Glomerular visceral epithelial cell (primary cell): ENCODE data around the gene HERC6.
"Not testable (repeated sequence)": the region's sequence is repeated elsewhere in the genome, so short reads cannot be mapped to it uniquely, and the experiment has no call there.

Source experiments
- DNase-seq: peaks from one replicate; pipeline ENCODE4 v3.0.0-alpha.2; 2016; ENCODE audit errors: extremely low spot score

Gene HERC6

DNA sequence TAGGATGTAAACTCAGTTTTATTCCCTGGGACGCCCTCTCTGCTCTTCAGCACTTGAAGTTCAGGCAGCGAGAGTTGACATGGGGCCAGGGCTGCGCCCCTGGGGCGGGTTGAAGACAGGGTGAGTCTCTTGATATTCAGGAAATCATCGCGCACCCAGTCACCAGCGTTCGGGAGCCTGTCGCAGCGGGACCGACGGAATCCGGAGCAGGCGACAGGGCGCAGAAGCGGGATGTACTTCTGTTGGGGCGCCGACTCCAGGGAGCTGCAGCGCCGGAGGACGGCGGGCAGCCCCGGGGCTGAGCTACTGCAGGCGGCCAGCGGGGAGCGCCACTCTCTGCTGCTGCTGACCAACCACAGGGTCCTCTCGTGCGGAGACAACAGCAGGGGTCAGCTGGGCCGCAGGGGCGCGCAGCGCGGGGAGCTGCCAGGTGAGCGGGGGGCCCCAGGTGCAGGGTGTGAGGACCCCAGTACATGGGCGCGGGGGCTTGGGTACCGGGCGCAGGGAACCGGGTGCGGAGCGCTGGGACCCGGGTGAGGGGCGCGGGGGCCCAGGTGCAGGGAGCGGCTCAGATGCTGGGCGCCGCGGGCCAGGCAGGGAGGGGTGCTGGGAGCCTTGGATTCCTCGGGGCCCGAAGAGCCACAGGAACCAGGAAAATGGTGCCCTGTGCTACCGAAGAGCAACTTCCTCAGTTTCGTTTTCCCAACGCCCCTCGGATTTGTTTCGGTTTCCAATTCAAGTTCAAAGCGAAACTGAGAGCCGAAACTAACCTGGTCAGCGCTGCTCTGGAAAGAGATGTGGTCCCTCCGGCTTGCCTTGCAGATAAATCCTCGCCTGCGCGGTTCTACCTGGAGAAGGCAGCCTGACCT lies at the start of gene HERC6:
Gene HERC6 (plus strand): TSS at position 162 of the 869 bp plus-strand sequence. CDS start 70 bp downstream, at position 232.
- peak; percentile 93 for DNase-seq

DNA sequence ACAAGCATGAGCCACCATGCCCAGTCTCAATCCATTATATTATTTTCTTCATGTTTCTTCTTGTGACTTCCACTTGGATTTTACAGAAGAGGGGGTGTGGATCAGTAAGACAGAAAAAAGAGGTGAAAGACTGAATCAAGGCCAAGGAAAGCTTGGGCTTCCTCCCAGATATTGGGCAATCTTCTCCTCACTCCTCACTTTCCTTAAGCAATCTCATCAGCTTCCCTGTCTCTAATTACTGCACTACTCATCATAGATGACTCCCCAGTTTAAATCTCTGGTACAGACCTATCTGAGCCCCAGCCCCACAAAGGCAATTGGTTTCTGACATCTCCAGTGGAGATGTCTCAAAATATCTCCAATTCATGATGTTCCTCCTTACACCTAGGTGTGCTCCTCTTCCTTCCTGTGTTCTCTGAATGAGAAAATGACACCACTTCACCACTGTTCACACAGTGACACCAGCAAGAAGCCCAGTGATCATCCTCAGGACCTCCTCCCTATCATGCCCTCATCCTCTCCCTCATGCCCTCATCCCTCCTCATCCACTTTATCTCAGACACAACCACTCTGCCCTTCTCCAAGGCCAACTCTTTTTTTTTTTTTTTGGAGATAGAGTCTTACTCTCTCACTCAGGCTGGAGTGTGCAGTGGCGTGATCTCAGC lies 44.8 kb upstream of the HERC6 start:
- DNase-seq, result no peak

DNA sequence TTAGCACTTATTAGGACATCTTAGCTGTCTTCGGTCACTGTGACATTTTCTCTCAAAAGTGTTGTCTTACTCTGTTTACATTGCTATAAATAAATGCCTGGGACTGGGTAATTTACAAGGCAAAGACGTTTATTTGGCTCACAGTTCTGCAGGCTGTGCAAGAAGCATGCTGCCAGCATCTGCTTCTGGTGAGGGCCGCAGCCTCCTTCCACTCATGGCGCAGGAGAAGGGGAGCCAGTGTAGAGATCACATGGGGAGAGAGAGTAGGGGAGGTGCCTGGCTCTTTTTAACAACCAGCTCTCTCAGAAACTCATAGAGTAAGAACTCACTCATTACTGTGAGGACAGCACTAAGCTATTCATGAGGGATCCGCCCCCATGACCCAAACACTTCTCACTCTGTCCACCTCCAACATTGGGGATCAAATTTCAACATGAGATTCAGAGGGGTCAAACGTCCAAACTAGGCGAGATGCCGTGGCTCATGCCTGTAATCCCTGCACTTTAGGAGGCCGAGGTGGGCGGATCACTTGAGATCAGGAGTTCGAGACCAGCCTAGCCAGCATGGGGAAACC lies 43.5 kb upstream of the HERC6 start:
- DNase-seq, result no peak

DNA sequence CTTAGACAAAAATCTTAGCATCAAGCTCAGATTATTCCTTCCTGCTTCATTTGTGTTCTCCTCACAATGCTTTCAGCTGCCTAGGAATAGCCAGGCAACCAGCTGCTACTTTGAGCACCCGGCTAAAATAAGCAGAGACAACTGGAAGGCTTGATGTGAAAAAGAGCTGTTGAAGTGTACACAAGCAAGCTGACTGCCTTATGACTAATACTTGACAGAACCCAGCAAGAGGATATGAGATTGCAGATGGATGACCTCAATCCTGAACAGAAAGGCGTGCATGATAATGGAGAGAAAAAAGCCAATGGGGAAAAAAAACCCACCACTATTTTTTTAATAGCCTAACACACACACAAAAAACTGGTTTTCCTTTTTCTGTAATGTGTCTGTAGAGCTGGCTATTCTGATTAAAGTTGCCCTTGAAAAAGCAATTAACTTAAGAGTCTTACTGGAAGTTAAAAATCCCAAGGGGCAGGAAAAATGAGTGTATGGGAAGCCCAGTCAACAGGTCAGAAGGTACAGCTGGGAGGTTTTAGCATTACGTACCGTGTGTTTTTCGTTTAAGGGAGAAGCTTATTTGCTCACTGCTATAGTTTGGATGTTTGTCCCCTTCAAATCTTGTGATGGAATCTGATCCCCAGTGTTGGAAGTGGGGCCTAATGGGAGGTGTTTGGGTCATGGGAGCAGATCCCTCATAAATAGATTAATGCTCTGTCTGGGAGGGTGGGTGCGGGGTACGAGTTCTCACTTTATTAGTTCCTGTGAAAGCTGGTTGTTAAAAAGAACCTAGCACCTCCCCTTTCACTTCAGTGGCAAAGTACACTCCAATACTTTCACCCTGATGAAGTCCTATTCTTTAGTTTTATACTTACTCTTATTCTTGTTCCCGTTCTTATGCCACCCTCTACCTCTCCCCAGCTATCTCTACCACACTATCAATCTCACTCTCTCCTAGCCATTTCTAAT lies 37.1 kb upstream of the HERC6 start:
- DNase-seq, result peak; percentile 72

DNA sequence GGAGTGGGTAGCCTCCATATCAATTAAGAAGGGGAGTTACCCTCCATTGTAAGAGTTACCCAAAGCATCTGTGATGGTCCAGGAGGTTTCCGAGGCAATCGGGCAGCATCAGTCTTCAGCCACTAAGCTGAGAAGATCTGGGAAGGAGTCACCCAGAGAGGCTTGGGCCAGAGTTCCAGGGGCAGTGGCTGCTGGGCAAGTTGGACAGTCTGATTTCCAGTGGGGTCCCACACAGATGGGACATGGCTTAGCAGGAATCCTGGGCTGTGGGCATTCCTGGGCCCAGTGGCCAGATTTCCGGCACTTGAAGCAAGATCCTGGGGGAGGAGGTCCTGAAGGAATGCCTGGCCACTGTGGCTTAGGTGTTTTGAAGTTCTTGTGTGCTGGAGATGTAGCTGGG lies 31.8 kb upstream of the HERC6 start:
- DNase-seq, result not testable (repeated sequence)

DNA sequence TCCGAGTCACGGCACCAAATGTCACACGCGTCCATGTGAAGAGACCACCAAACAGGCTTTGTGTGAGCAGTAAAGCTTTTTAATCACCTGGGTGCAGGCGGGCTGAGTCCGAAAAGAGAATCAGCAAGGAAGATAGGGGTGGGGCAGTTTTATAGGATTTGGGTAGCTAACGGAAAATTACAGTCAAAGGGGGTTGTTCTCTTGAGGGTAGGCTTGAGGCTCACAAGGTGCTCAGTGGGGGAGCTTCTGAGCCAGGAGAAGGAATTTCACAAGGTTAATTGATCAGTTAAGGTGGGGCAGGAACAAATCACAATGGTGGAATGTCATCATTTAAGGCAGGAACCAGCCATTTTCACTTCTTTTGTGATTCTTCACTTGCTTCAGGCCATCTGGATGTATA lies 29.9 kb upstream of the HERC6 start:
- DNase-seq, result not testable (repeated sequence)

DNA sequence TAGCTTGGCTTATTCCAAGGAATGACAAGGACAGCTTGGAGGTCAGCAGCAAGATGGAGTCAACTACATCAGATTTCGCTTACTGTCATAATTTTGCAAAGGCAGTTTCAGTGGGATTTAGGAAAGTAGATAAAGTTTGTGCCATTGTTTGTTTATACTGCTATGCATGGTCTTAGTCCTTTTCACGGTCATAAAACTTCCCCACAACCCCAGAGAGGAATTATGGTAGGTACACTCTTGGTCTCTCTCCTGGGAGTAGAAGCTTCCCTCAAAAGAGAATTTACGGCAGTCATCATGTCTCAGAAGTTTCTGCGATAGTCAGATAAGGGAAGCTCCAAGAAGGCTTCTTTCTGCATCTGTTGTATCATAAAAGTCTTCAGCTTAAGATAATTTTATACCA lies 27.9 kb upstream of the HERC6 start:
- no peak for DNase-seq

DNA sequence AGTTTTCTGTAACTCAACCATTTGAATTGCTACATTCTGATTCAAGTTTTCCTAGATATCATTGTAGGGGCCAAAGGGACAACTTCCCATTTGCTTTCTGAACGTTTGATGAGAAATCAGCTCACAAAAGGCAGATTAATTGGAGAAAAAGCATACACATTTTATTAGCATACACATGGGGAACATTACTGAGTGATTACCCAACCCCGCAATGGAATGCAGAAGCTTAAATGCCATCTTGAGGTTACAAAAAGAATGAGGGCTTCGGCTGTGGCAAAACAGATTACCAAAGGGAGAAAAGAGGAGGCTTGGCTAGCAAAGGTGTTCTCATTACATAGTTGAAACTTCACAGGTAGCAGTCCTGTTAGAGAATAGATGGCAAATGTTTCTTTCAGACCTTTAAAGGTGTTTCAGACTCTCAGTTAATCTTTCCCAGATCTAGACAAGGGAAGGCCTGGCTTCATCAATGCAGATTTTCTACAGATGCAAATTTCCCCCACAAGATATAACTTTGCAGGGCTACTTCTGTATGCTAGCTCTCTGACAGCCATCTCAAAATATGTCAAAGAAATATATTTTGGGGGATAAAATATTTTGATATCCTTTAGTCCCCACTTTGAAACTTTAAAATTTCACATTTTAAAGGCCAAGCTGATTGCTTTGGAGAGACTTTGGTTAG lies 26.5 kb upstream of the HERC6 start:
- peak; percentile 45 for DNase-seq

DNA sequence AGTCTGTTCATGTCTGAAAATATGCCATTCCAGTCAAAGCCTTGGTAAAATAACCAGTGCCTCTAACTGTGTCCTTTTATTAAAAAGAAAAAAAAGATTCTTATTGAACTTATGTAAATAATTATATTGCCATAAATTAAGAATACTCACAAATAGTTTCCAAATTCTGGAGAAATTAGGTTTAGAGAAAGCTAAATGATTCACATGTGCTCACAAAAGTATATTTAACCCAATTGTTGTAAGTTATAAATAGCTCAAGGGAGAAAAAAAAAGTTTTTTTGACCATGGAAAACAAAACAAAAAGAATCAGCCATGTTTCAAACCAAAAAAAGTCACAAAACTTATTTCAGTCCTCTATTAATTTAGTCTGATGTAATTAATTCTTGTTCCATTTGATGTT lies 25.3 kb upstream of the HERC6 start:
- DNase-seq, result no peak

DNA sequence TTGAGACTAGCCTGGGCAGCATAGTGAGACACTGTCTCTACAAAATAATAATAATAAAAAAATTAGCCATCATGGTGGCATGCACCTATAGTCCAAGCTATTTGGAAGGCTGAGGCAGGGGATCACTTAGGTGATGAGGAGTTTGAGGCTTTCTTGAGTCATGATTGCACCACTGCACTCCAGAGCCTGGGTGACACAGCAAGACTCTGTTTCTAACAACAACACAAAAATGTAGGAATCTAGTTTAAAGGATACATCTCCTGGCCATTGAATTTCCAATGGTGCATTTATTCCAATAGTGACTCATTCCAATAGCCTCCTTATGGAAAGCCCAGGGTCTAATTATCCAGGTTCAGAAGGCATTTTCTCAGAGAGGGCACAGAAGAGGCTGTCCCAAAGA lies 21.9 kb upstream of the HERC6 start:
- DNase-seq, result no peak

DNA sequence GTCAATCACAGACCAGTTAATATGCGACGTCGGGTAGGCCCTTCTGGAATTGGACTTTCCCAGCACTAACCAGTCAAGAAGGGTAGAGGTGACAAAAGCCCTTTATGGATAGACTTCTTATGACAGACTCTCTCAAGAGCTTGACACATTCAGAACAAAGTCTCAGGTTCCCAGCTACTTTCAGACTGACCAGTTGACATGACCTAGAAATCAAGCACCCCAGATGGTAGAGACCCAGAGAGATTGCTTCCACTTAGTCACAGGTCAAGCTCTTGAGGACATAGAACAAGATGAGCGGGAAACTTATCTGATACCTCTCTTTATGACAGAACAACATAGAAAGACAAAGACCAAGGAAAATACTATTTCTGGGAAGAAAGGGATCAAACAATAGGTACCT lies 21.4 kb upstream of the HERC6 start:
- no peak for DNase-seq

DNA sequence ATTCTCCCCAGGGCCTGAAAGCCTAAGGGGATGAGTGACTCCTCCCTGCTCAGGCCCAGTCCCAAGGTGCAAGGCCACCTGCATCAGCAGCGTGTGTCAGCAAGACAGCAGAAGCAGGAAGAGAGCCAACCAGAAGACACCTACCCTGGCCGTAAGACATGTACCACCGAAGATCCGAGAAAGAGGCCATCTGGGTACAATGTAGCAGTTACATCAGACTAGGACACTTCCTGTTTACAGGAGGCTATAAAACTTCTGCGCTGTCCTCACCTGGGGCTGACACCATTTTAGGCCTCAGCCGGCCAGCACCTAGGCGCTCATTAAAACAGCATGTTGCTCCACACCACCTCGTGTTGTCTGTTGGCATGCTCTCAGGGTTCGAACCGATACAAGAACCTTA lies 19.1 kb upstream of the HERC6 start:
- DNase-seq, result no peak

DNA sequence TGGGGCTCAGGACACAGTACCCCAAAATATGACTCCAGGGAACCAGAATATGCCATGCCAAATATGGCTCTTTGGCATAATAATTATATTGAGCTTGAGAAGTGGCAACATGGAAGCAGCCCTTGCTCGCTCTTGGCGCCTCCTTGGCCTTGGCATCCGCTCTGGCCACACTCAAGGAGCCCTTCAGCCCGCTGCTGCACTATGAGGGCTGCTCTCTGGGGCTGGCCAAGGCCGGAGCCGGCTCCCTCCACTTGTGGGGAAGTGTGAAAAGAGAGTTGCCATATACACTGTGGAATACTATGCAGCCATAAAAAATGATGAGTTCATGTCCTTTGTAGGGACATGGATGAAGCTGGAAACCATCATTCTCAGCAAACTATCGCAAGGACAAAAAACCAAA lies 18.4 kb upstream of the HERC6 start:
- no peak for DNase-seq

DNA sequence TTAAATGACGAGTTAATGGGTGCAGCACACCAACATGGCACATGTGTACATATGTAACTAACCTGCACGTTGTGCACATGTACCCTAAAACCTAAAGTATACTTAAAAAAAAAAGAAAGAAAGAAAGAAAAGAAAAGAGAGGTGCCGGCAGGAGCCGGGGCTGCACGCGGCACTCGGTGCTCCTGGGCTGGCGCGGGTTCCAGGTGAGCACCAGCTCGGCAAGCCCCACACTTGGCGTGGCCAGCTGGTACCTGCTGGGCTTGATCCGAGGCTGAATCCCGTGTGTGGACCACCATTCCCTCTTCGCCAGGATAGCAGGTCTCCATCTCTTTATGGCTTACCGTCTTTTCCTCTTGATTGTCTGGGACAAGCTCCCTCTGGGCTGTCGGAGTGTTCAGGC lies 17.9 kb upstream of the HERC6 start:
- DNase-seq, result no peak

DNA sequence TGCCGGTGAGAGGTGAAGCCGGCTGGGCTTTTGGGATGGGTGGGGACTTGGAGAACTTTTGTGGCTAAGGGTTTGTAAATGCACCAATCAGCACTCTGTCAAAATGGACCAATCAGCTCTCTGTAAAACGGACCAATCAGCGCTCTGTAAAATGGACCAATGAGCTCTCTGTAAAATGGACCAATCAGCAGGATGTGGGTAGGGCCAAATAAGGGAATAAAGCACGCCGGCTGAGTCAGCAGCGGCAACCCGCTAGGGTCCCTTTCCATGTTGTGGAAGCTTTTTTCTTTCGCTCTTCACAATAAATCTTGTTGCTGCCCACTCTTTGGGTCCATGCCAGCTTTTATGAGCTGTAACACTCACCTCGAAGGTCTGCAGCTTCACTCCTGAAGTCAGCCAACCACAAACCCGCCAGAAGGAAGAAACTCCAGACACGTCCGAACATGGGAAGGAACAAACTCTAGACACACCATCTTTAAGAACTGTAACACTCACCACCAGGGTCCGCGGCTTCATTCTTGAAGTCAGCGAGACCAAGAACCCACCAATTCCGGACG lies 17.4 kb upstream of the HERC6 start:
- peak; percentile 34 for DNase-seq

DNA sequence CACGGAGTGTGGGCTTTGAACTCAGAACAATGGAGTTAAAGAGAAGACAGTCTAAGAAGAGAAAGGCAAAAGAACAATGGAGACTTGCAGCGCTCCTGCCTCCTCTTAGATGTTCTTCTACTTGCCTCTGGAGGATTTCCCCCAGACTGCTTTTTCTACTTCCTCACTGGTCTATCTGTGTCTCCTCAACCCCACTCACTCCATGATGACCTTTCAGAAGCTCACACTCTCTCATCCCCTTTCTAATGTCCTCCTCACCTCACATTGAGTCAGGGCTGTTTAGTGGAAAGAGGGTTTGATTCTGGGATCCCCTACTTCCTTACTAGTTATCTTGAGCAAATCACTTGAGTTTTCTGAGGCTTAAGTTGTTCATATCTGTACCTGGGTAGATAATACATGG lies 12.2 kb upstream of the HERC6 start:
- no peak for DNase-seq

DNA sequence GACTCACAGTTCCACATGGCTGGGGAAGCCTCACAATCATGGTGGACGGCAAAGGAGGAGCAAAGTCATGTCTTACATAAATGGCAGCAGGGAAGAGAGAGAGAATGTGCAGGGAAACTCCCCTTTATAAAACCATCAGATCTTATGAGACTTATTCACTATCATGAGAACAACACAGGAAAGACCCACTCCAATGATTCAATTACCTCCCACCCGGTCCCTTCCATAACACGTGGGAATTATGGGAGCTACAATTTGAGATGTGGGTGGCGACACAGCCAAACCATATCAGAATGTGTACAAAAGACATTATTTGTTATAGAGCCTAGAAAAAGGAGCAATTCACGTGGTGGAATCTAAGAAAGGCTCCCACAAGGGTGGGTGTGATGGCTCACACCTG lies 10.8 kb upstream of the HERC6 start:
- no peak for DNase-seq

DNA sequence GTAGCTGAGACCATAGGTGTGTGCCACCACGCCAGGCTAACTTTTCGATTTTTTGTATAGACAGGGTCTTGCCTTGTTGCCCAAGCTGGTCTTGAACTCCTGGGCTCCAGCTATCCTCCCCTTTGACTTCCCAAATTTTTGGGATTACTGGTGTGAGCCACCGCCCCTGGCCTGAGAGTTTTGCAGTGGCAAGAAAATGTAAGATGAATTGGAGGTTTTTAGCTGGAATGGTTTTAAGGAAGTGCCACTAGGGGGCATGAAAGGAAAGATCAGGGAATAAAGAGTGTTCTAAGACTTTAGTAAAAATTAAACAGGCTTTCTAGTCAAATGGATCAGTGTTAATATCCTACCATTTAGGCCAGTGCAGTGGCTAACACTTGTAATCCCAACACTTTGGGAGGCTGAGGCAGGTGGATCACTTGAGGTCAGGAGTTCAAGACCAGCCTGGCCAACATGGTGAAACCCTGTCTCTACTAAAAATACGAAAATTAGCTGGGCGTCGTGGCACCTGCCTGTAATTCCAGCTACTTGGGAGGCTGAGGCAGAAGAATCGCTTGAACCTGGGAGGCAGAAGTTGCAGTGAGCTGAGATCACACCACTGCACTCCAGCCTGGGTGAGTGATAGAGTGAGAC lies 9.4 kb upstream of the HERC6 start:
- peak; percentile 47 for DNase-seq

DNA sequence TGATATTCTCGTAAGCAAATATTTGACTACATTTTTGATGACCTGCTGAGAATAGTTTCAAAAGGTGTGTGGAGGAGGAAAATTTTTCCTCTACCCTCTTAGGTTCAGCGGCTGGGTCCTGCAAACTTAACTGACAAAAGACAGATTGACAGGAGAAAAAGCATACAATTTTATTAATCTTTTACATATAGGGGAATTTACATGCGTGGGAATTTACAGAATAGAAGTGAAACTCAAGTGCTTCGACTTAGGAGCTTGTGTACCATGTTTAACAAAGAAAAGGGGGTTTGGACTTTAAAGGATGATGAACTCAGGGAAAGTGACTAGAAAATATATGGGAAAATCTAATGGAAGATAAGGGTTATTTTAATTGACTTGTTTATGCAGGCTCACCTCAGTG lies 2.5 kb downstream of the HERC6 start:
- no peak for DNase-seq

DNA sequence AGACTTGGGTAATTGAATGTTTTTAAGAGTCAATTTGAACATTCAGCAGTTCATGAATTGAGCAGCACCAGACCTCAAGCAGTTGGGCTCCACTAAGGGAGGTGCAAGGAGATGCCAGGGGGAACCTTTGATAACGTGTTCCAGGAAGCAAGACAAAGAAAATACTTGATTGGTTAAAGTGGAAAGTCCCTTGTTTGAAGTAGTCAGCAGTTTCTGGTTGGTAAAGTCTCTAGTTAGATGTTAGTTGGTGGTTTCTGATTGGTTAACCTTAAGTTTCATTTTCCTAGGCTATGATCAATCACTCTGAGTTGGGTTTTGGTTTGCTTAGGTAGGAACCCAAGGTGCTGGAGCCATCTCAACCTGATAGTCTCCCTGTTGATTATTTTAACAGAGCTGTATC lies 4.0 kb downstream of the HERC6 start:
- DNase-seq, result peak; percentile 12
